C4-2B (cell line): ENCODE data around the gene ARMC3.

Experiments
- CTCF ChIP-seq: fragments of 450-650 bp; conservative IDR thresholded peaks from 2 replicates; pipeline ENCODE4 v1.5.1; 2017; ENCODE audit warnings: mild to moderate bottlenecking
- ZFX ChIP-seq: fragments of 450-650 bp; IDR thresholded peaks from 2 replicates; pipeline ENCODE4 v1.6.1; 2017

- TF ChIP-seq CTCF: no peak; the same call in 1 of the 2 replicates
- TF ChIP-seq ZFX: no peak
Observed at GRCh38 chr10:22978287-22978686, 50.4 kb downstream of the ARMC3 start.
